NB4 (cell line): ENCODE results near the gene PAQR6.

ENCODE experiments used
- DNase-seq: peaks from one replicate; pipeline ENCODE4 v3.0.0; 2010; ENCODE audit warnings: low read depth
- H3K4me3 ChIP-seq: one replicate; pipeline ENCODE4 v1.5.1; 2011; ENCODE audit warnings: mild to moderate bottlenecking, low read depth, low read length, moderate library complexity
- CTCF ChIP-seq: IDR thresholded peaks from one replicate; pipeline ENCODE4 v1.5.1; 2012; ENCODE audit warnings: low read depth, low read length
- MAX ChIP-seq: IDR thresholded peaks from 2 replicates; pipeline ENCODE4 v1.6.1; 2011; ENCODE audit warnings: low read depth, low read length
- MYC ChIP-seq: IDR thresholded peaks from 2 replicates; pipeline ENCODE4 v1.6.1; 2011; ENCODE audit warnings: low read depth, low read length
- POLR2A ChIP-seq: IDR thresholded peaks from 2 replicates; pipeline ENCODE4 v1.6.1; 2011; ENCODE audit warnings: mild to moderate bottlenecking; ENCODE audit not compliant: insufficient read length; ENCODE audit errors: extremely low read depth

The PAQR6 gene

GRCh38 chr1:156194300-156194652, 53.6 kb downstream of the PAQR6 start:
- TF ChIP-seq MYC (no peak), CTCF (no peak), POLR2A (no peak), MAX (no peak)
- no peak for DNase-seq
- H3K4me3 ChIP-seq, result peak overlapping the region; percentile 99

- DNase-seq, result peak; percentile 98
- H3K4me3 ChIP-seq, result peak within 1 kb of the TSS; percentile 99
- TF ChIP-seq CTCF, result peak; percentile 42
- TF ChIP-seq POLR2A, result peak; percentile 68
- peak; percentile 13; the same call in 1 of the 2 replicates for TF ChIP-seq MYC
- TF ChIP-seq MAX, result peak; percentile 60; the same call in 1 of the 2 replicates
These were observed 54.2 kb downstream of the PAQR6 start, which contains the start of gene SLC25A44 for GRCh38 chr1:156193488-156194299. Gene SLC25A44, plus strand, starts transcription at chr1:156194104. Its CDS starts 5,744 bp downstream, at chr1:156199848.
